HG02885 (cell line): ENCODE data around the gene KCNG1.
A peak's percentile ranks its signal among the peaks of the same experiment; 100 is the strongest.

Source experiments
- ATAC-seq: cut with Tn5 transposase; IDR thresholded peaks from one replicate; pipeline ENCODE4 v1.9.1; 2021; ENCODE audit warnings: mild to moderate bottlenecking; ENCODE audit not compliant: unreplicated experiment, poor library complexity

The KCNG1 gene

GRCh38 chr20:50957798-50958614, 64.9 kb downstream of the KCNG1 start, which contains the start of gene DPM1:
TSS of gene DPM1 (minus strand) at chr20:50958532. CDS start at chr20:50958523, 9 bp downstream.
- peak; percentile 86 for ATAC-seq

- no peak for ATAC-seq
These were observed 65.6 kb downstream of the KCNG1 start for GRCh38 chr20:50957276-50957675.

- no peak for ATAC-seq
These were observed 69.1 kb downstream of the KCNG1 start for GRCh38 chr20:50953821-50954220.
